Fibroblast of villous mesenchyme (primary cell): ENCODE results near the gene CNNM2. TPM values are rescaled to one million over a fixed set of nuclear protein-coding genes. Genes with fewer than 3 reads are reported as not detected.

Experiments
- DNase-seq: peaks from one replicate; pipeline ENCODE4 v3.0.0-alpha.2; 2010; ENCODE audit warnings: low read depth
- H3K4me3 ChIP-seq: 2 replicates; pipeline ENCODE4 v1.5.1; 2011; ENCODE audit warnings: low read depth, mild to moderate bottlenecking, low read length
- total RNA-seq: library from RNA; depleted of rRNA; stranded (reverse); fragments of >200 nt; gene quantifications from 2 replicates; pipeline ENCODE4 v1.2.3, GENCODE V29; 2012
- TF ChIP-seq, protein P1 (sequence below): IDR thresholded peaks from 2 replicates; pipeline ENCODE4 v1.5.1; 2012; ENCODE audit warnings: low read depth, mild to moderate bottlenecking, low read length; ENCODE audit not compliant: insufficient read depth

The CNNM2 gene
- total RNA-seq, 1 donor = 4.7 TPM

DNA sequence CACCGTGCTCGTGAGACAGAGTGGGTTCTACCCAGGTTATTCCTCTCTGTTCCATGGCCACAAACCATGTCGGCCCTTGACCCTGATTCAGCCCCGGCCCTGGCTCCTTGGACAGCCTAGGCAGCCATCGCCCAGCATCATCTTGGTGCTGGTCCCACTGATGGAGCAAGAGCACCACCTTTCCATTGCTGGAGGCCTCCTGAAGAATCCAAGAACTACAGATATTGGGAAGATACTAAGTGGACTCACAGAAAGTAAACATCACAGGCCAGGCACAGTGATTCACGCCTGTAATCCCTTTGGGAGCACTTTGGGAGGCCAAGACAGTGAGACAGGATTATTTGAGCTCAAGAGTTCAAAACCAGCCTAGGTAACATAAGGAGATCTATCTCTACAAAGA is 149.9 kb downstream of the CNNM2 start:
- DNase-seq = no peak
- TF ChIP-seq, protein P1, sequence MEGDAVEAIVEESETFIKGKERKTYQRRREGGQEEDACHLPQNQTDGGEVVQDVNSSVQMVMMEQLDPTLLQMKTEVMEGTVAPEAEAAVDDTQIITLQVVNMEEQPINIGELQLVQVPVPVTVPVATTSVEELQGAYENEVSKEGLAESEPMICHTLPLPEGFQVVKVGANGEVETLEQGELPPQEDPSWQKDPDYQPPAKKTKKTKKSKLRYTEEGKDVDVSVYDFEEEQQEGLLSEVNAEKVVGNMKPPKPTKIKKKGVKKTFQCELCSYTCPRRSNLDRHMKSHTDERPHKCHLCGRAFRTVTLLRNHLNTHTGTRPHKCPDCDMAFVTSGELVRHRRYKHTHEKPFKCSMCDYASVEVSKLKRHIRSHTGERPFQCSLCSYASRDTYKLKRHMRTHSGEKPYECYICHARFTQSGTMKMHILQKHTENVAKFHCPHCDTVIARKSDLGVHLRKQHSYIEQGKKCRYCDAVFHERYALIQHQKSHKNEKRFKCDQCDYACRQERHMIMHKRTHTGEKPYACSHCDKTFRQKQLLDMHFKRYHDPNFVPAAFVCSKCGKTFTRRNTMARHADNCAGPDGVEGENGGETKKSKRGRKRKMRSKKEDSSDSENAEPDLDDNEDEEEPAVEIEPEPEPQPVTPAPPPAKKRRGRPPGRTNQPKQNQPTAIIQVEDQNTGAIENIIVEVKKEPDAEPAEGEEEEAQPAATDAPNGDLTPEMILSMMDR = no peak
- no peak overlapping the region for H3K4me3 ChIP-seq

GRCh38 chr10:103069453-103070331 is 151.6 kb downstream of the CNNM2 start:
- peak; percentile 56 for DNase-seq
- H3K4me3 ChIP-seq = no peak overlapping the region
- TF ChIP-seq, protein P1 = peak; percentile 63

- DNase-seq = no peak
- H3K4me3 ChIP-seq = no peak overlapping the region
- TF ChIP-seq, protein P1 = no peak
Measured at GRCh38 chr10:103072276-103072675, 154.2 kb downstream of the CNNM2 start.

- H3K4me3 ChIP-seq = no peak overlapping the region
- TF ChIP-seq, protein P1 = no peak
- DNase-seq = no peak
Measured at GRCh38 chr10:103072891-103073290, 154.8 kb downstream of the CNNM2 start.

DNA sequence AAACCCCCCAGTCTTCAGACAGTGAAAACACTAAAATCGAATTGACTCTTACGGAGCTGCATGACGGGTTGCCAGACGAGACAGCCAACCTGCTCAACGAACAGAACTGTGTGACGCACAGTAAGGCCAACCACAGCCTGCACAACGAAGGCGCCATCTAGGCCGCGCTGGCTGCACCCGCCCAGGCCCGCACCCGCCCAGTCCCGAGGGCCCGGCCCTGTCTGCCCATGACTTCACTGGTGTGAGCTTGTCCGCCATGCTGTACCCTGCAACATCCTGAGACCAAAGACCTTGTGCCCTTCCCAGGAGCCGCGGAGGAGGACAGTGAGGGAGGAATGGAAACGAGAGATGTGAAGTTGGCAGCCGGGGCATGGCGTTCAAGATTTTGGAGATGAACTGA is 158.9 kb downstream of the CNNM2 start:
- DNase-seq = no peak
- no peak overlapping the region for H3K4me3 ChIP-seq
- TF ChIP-seq, protein P1 = no peak

GRCh38 chr10:103077491-103078308 is 159.6 kb downstream of the CNNM2 start:
- TF ChIP-seq, protein P1 = no peak
- DNase-seq = no peak
- H3K4me3 ChIP-seq = no peak overlapping the region
